Lower leg skin (tissue), 4 donors: Measurements from ENCODE around the gene ZFP90. TPM values are rescaled to one million over a fixed set of nuclear protein-coding genes. Genes with fewer than 3 reads are reported as not detected.

Experiments
- DNase-seq, 2 donors: peaks; one replicate each; pipeline ENCODE4 v3.0.0-alpha.2; 2019; ENCODE audit warnings: low spot score in 2 of 2
- H3K4me3 ChIP-seq: fragments of 200-600 bp; sonication (generic); 2 replicates; pipeline ENCODE4 v1.5.1; 2017; ENCODE audit warnings: mild to moderate bottlenecking, low read depth; ENCODE audit not compliant: poor library complexity, severe bottlenecking
- POLR2A ChIP-seq, 2 donors: fragments of 450-650 bp; IDR thresholded peaks; one replicate each; pipeline ENCODE4 v1.6.1; 2016 to 2017; ENCODE audit warnings: antibody characterized with exemption in 2 of 2, mild to moderate bottlenecking in 1 of 2, moderate library complexity in 1 of 2
- WGBS, 2 donors: methylation state at CpG; one replicate each; pipeline ENCODE4 v1.1.5; 2018; 5-methylcytosine and 5-hydroxymethylcytosine counted together
- intact Hi-C: fragments of 100-400 bp; cut with DNase I; formaldehyde crosslinking; loops from one replicate; pipeline ENCODE4 v1.15.0; 2023; ENCODE audit warnings: low total_unique reads
- total RNA-seq, 4 donors: library from RNA; depleted of rRNA; stranded (reverse); fragments of >200 nt; gene quantifications; one replicate each; pipeline ENCODE4 v1.1.0, GENCODE V29; 2016
- TF ChIP-seq, protein P1 (sequence below), 3 donors: fragments of 450-650 bp; IDR thresholded peaks; one replicate each; pipeline ENCODE4 v1.5.1; 2016; ENCODE audit warnings: antibody characterized with exemption in 3 of 3, mild to moderate bottlenecking in 3 of 3, moderate library complexity in 2 of 3

The ZFP90 gene
- total RNA-seq, 4 donors from 2014 or later, result 14.5 to 32.6 (median 18.5) TPM

DNA sequence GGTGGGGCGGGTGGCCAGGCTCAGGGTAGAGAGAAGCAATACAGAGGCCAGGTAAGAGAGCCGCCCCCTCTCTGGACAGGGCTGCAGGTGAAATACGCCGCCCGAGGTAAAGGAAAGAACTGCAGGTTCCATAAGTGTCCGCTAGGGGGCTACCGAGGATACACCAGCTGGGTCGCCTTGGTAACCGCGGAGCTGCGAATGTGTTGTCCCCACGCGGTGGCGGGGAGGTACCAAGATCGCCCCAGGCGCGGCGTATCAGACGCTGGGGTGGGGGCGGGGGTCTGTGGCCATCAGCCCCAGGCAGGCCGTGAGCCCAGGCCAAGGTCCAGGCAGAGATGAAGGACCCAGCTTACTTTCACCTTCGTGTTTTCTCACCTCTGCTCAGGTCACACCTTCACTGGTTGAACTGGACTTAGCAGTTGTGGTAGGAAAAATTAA, 18.4 kb upstream of the ZFP90 start:
- WGBS, 2 donors, result 1% methylated on average over 22 of the region's 22 CpGs
- no peak overlapping the region for H3K4me3 ChIP-seq
- DNase-seq, result peak; percentile 78 to 95
- TF ChIP-seq, protein P1, sequence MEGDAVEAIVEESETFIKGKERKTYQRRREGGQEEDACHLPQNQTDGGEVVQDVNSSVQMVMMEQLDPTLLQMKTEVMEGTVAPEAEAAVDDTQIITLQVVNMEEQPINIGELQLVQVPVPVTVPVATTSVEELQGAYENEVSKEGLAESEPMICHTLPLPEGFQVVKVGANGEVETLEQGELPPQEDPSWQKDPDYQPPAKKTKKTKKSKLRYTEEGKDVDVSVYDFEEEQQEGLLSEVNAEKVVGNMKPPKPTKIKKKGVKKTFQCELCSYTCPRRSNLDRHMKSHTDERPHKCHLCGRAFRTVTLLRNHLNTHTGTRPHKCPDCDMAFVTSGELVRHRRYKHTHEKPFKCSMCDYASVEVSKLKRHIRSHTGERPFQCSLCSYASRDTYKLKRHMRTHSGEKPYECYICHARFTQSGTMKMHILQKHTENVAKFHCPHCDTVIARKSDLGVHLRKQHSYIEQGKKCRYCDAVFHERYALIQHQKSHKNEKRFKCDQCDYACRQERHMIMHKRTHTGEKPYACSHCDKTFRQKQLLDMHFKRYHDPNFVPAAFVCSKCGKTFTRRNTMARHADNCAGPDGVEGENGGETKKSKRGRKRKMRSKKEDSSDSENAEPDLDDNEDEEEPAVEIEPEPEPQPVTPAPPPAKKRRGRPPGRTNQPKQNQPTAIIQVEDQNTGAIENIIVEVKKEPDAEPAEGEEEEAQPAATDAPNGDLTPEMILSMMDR (IDR thresholded peaks at IDR 0.05), result peak in 1 of 3 donors; percentile 93
- no peak for TF ChIP-seq POLR2A (IDR thresholded peaks at IDR 0.05)
- intact Hi-C loops, result no loop called here

DNA sequence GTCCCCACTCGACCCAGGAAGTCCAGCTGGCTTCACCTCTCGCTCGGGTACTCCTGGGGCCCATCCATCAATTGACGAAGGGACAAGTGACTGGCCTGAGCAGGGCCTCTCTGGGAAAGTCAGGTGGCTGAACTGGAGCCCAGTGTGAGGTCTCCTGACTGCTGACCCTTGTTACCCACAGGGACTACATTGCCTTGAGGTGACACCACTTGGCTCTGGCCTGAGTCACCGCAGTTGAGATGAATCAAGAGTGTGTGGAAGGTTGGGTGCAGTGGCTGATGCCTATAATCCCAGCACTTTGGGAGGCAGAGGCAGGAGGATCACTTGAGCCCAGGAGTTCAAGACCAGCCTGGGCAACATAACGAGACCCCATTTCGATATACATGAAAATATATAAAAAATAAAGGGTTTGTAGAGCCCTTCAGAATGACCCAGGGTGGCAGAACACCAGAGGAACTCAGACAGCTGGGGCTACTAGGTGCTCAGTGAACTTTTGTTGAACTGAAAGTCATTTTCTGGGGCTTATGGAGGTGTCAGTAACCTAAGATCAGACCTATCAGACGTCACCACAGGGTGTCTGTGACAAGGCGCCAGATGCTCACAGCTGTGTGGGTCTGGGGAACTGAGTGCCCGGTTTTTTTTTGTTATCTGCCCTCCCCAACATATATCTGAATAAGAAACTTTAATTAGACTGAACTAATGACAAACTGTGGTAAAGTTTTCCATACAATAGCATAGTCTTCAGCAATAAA, 14.8 kb upstream of the ZFP90 start:
- TF ChIP-seq, protein P1 (IDR thresholded peaks at IDR 0.05), result no peak
- TF ChIP-seq POLR2A (IDR thresholded peaks at IDR 0.05), result no peak
- intact Hi-C loops, result no loop called here
- 68 to 74% methylated on average over 10 of the region's 10 CpGs for WGBS, 2 donors

DNA sequence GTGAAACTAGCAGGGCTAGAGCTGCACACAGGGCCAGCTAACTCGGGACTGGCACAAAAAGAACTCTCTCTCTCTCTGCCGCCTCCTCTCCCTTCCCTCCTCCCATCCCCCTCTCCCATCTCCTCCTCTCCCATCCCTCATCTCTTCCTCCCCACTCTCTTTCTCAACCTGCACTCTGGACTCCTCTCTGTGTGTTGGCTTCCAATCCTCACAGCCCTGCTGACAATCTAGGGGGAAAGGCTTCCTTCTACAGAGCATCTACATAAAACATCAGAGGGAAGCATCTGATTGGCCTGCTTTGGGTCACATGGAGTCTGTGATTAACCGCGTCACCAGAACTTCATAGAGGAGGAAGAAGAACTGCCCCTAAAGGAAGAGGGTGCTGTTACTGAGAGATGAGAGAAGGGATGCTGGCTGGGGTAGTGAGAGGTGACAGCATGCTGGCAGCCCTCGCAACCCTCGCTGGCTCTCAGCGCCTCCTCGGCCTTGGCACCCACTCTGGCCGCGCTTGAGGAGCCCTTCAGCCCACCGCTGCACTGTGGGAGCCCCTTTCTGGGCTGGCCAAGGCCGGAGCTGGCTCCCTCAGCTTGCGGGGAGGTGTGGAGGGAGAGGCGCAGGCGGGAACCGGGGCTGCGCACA, 12.8 kb upstream of the ZFP90 start:
- no peak for TF ChIP-seq POLR2A (IDR thresholded peaks at IDR 0.05)
- TF ChIP-seq, protein P1 (IDR thresholded peaks at IDR 0.05), result peak in 1 of 3 donors; percentile 22
- intact Hi-C loops, result no loop called here
- no peak for DNase-seq
- WGBS, 2 donors, result 80 to 82% methylated on average over 16 to 17 of the region's 17 CpGs
- H3K4me3 ChIP-seq, result no peak overlapping the region

More for the DNA sequence above, 14.8 kb upstream of the ZFP90 start:
- H3K4me3 ChIP-seq, result no peak overlapping the region
- no peak for DNase-seq

DNA sequence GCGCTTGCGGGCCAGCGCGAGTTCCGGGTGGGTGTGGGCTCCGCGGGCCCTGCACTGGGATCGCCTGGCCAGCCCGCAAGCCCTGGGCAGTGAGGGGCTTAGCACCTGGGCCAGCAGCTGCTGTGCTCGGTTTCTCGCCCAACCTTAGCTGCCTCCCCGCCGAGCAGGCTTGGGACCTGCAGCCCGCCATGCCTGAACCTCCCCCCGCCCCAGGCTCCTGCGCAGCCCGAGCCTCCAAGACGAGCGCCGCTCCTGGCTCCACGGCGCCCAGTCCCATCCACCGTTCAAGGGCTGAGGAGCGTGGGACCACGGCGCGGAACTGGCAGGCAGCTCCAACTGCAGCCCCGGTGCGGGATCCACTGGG, 12.3 kb upstream of the ZFP90 start:
- TF ChIP-seq, protein P1 (IDR thresholded peaks at IDR 0.05), result no peak
- TF ChIP-seq POLR2A (IDR thresholded peaks at IDR 0.05), result no peak
- WGBS, 2 donors, result 98 to 100% methylated on average over 18 to 21 of the region's 29 CpGs
- no peak for DNase-seq
- intact Hi-C loops, result no loop called here
- no peak overlapping the region for H3K4me3 ChIP-seq

DNA sequence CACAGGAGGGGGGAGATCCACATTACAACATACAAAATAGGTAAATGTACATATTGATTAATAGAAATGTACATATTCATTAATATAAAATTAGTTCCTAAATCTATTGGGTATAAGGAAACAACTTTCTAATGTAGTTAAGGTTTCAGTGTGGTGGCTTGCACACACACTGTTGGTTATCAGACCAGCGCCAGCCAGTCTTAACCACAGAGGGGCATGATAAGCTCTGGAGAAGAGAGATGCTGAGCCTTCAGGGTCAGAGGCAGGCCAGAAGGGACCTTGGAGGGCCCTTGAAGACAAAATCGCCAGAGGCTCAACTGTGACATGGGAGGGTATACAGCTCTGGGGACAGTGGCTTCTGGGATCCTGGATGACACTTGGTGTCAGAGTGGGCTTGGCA, 10.9 kb upstream of the ZFP90 start:
- intact Hi-C loops, result no loop called here
- H3K4me3 ChIP-seq, result no peak overlapping the region
- WGBS, 2 donors, result 59 to 70% methylated on average over 2 of the region's 2 CpGs
- TF ChIP-seq, protein P1 (IDR thresholded peaks at IDR 0.05), result no peak
- TF ChIP-seq POLR2A (IDR thresholded peaks at IDR 0.05), result no peak
- no peak for DNase-seq
